Measurements from ENCODE around the gene ZNF630. TPM values are rescaled to one million over a fixed set of nuclear protein-coding genes. Genes with fewer than 3 reads are reported as not detected.
A peak's percentile ranks its signal among the peaks of the same experiment; 100 is the strongest.
"Not testable (repeated sequence)": the region's sequence is repeated elsewhere in the genome, so short reads cannot be mapped to it uniquely, and the experiment has no call there.

Gene ZNF630
- polyA plus RNA-seq, 4 donors = 3.1 to 4.6 (median 4.0) TPM

GRCh38 chrX:48030641-48031173 is 40.7 kb downstream of the ZNF630 start:
- not testable (repeated sequence) for DNase-seq (ENCODE audit: low read depth in 4 of 4, low spot score in 2 of 4)

- DNase-seq (ENCODE audit: low read depth in 4 of 4, low spot score in 2 of 4) = no peak
These were observed 41.2 kb downstream of the ZNF630 start for GRCh38 chrX:48030237-48030636.

DNA sequence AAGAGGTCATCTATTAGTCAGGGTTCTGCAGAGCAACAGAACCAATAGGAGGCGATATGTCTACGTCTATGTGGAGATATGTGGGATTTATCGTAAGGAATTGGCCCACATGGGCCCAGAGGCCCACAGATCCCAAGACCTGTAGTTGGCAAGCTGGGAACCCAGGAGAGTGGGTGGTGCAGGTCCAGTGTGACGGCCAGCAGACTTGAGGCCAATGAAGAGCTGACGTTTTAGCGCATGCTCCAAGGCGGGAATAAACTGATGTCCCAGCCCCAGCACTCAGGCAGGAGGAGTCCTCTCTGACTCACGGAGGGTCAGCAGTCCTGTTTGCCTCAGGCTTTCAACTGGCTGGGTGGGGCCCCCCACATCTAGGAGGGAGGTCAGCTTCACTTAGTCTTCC is 43.3 kb downstream of the ZNF630 start:
- no peak for DNase-seq (ENCODE audit: low read depth in 4 of 4, low spot score in 2 of 4)

GRCh38 chrX:48027545-48027944 is 43.9 kb downstream of the ZNF630 start:
- not testable (repeated sequence) for DNase-seq (ENCODE audit: low read depth in 4 of 4, low spot score in 2 of 4)

GRCh38 chrX:48025561-48025960 is 45.9 kb downstream of the ZNF630 start:
- DNase-seq (ENCODE audit: low read depth in 4 of 4, low spot score in 2 of 4) = peak in 2 of 4 donors; percentile 32 to 48

DNA sequence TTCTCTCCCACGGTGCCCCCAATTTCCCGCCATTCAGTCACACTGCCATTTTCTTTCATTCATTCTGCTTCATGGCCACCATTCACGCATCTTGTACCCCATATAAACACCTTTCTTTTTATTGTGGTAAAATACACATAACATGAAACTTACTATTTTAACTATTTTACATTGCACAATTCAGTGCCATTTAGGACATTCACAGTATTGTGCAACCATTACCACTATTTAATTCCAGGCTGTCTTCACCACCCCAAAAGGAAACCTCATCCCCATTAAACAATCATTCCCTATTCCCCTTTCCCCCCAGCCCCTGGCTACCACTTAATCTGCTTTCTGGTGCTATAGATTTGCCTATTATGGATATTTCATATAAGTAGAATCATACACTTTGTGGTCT is 48.7 kb downstream of the ZNF630 start:
- no peak for DNase-seq (ENCODE audit: low read depth in 4 of 4, low spot score in 2 of 4)

DNA sequence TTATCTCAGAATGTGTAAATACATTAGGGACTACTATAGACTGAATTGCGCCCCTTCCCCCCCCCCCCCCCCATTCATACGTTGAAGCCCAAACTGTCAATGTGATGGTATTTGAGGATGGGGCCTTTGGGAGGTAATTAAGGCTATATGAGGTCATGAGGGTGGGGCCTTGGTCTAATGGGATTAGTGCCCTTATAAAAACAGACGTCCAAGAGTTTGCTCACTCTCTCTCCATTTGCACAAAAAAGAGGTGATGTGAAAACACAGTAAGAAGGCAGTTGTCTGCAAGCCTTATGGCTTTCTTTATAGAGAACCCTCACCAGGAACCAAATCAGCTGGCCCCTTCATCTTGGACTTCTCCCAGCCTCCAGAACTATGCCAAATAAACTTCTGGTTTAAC is 49.3 kb downstream of the ZNF630 start:
- DNase-seq (ENCODE audit: low read depth in 4 of 4, low spot score in 2 of 4) = no peak

DNA sequence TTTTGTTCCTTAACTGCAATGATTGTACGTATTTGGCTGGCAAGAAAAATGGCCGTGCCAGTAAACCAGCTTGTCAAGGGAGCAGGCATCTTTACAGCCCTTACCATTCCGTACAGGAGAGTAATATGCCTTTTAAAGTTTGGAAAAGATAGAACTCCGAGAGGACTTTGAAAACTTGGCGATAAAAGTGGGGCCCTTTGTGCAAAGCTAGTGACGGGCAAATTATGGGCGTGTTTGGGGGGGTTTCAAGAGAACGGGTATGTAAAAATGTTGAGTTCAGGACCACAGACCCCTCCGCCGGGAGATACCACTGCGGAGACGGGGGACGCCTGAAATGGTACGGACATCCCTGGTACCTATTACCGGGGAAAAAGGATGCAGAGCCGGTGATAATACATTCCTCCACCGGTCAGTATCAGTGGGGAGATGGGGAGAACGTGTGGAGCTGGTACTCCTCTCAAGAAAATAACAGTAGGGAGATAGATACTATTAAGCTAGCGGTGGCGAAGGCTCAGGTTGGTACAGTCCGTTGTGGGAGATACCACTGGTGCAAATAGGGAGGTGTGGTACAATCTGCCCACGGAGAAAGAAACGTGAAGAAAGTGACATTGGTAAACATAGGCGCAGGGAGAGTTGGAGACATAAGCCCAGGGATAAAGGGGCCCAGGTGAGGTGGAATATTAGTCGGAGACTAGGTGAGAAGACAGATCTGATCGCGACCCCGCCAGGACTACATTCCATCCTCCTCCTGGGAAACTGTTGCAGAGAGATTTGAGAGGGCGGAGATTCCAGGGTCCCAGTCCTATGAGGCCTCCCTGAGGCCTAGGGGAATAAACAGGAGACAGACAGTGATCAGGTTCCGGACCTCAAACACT is 50.2 kb downstream of the ZNF630 start:
- DNase-seq (ENCODE audit: low read depth in 4 of 4, low spot score in 2 of 4) = peak; percentile 79 to 96 (median 84)

- DNase-seq (ENCODE audit: low read depth in 4 of 4, low spot score in 2 of 4) = not testable (repeated sequence)
These were observed 51.0 kb downstream of the ZNF630 start for GRCh38 chrX:48020472-48020871.

DNA sequence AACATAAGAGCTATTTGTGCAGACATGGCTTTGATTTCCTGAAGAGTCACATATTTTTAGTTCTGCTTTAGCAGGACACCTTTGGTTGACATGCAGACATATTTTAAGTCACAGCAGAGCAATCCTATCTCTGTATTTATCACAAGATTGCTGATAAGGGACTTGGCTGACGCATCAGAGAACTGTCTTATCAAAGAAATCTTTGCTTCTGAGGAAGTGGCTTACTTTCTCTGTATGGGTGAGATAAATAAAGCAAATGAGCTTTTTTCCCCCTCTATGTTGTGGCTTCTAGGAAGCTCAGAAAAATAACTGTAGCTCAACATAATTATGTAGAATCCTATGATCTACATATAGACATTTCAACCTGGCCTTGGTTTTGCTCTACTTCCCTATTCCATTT is 51.5 kb downstream of the ZNF630 start:
- DNase-seq (ENCODE audit: low read depth in 4 of 4, low spot score in 2 of 4) = not testable (repeated sequence)

DNA sequence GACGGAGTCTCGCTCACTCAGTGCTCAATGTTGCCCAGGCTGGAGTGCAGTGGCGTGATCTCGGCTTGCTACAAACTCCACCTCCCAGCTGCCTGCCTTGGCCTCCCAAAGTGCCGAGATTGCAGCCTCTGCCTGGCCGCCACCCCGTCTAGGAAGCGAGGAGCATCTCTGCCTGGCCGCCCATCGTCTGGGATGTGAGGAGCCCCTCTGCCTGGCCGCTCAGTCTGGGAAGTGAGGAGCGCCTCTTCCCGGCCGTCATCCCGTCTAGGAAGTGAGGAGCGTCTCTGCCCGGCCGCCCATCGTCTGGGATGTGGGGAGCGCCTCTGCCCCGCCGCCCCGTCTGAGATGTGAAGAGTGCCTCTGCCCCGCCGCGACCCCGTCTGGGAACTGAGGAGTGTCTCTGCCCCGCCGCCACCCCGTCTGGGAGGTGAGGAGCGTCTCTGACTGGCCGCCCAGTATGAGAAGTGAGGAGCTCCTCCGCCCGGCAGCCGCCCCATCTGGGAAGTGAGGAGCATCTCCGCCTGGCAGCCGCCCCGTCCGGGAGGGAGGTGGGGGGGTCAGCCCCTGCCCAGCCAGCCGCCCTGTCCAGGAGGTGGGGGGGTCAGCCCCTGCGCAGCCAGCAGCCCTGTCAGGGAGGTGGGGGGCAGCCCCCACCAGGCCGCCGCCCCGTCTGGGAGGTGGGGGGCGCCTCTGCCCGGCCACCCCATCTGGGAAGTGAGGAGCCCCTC is 54.7 kb downstream of the ZNF630 start:
- not testable (repeated sequence) for DNase-seq (ENCODE audit: low read depth in 4 of 4, low spot score in 2 of 4)

GRCh38 chrX:48009445-48009960 is 61.9 kb downstream of the ZNF630 start:
- DNase-seq (ENCODE audit: low read depth in 4 of 4, low spot score in 2 of 4) = not testable (repeated sequence)

Other genes starting within 250 kb of the ZNF630 start
- 1 to 10 TPM; 6.1 to 9.0 (median 7.9) TPM for gene ZNF81, start 234.7 kb downstream of the ZNF630 start, polyA plus RNA-seq (ENCODE audit: insufficient read length in 4 of 4)
- gene ZNF182, start 67.7 kb downstream of the ZNF630 start, polyA plus RNA-seq (ENCODE audit: insufficient read length in 4 of 4) = 10 to 100 TPM in 3 of 4 donors, 1 to 10 TPM in 1; 8.7 to 13.6 (median 10.4) TPM
- under 1 TPM in 1 of 4 donors, not detected in 3; 0.62 TPM for gene SPACA5, start 64.7 kb downstream of the ZNF630 start, polyA plus RNA-seq (ENCODE audit: insufficient read length in 4 of 4)
- under 1 TPM in 1 of 4 donors, not detected in 3; 0.58 TPM for gene SPACA5B, start 59.0 kb upstream of the ZNF630 start, polyA plus RNA-seq (ENCODE audit: insufficient read length in 4 of 4)
- gene SSX5, start 125.2 kb upstream of the ZNF630 start, polyA plus RNA-seq (ENCODE audit: insufficient read length in 4 of 4) = not detected
- not detected for gene SSX1, start 183.8 kb upstream of the ZNF630 start, polyA plus RNA-seq (ENCODE audit: insufficient read length in 4 of 4)

Measured in left renal cortex interstitium (tissue), 4 donors.